HTERT RPE-1 (cell line): Measurements from ENCODE around the gene CBFA2T3.
"Not testable (repeated sequence)": the region's sequence is repeated elsewhere in the genome, so short reads cannot be mapped to it uniquely, and the experiment has no call there.

Experiments used
- in situ Hi-C: fragments of 300-500 bp; cut with MboI; formaldehyde crosslinking; loops from 4 replicates; pipeline ENCODE4 v1.14.3; 2020; ENCODE audit warnings: low sequenced_read_pairs

The CBFA2T3 gene

GRCh38 chr16:88977018-88977811 is at the start of gene CBFA2T3:
Gene CBFA2T3 (minus strand): TSS chr16:88977207. CDS start chr16:88976807, 400 bp downstream.
- in situ Hi-C loops, result no loop called here

DNA sequence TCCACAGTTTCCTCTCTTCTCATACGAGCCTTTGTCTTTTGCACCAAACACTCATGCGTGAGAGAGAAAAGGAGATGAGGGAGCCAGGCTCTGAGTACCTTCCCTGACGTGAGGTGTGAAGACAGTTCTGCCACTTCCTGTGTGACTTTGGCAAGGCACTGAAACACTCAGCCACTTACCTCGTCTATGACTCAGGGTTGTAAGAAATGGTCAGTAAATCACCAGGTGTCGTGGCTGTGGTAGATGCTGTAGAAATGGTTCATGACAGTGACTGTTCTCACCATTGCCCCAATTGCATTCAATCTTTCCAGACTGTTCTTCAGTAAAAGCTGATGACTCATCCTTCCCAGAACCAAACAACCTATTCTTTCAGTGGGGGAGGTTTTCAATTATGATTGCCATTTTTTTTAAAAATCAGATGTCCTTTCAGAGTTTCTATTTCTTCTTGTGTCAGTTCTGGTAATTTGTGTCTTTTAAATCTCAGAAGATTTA is 49.2 kb upstream of the CBFA2T3 start:
- in situ Hi-C loops, result no loop called here

- in situ Hi-C loops, result no loop called here
Observed at GRCh38 chr16:89025636-89026035, 48.6 kb upstream of the CBFA2T3 start.

DNA sequence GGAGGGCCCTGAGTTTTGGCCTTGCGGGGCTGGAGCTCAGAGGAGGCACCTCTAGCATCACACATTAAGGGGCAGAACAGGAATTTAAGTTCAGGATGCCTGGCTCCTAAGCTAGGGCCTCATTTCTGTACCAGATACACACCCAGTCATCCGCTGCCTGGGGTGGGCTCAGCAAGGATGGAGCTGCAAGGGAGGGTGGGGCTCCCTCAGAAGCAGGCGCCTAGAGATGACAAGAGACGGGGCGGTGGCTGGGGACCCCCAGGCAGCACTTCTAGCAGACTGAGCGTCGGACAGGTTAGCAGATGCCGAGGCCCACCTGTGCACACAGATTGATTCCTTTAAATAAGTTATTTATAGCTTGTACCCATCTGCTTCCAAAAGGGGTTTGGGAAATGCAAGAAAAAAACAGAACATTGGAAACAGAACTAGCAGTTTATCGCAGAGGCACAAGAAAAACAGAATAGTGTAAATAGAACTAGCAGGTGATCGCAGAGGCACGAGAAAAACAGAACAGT is 47.6 kb upstream of the CBFA2T3 start:
- in situ Hi-C loops, result no loop called here

GRCh38 chr16:89023621-89024511 is 46.9 kb upstream of the CBFA2T3 start:
- in situ Hi-C loops, result no loop called here

- in situ Hi-C loops, result no loop called here
Observed at GRCh38 chr16:89023151-89023551, 46.1 kb upstream of the CBFA2T3 start.

DNA sequence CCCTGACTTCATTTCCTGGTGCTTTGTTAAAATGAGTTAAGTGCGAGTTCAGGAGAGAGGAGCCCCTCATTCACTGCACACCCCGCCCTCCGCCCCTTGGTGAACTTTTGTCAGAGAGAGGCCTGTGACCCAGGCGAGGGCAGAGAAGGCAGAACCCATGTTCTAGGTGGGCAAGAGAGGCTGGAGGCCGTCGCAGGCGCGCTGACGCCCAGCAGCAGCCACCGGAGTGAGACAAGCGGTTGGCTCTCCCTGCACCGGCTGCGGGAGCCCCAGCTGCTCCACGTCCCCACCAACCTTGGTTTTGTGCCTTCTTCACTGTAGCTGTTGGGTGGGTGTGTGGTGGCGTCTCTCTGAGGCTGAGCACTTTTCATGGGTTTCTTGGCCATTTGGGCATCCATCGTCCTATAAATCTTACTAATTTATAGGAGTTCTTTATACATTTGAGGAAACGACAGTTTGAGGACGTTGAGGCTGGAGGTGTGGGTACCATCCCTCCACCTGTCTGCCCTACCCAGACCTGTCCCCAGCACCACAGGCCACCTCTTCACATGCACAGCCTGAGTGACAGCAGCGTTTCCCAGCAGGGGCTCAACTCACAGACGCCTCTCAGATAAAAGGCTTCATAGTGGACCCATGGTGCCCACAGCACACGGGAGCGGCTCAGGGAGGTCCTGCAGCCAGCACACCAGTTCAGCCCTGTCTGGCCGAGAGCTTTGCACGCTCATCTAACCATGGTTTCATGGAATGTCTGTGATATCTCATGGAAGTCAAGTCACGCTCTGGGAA is 45.2 kb upstream of the CBFA2T3 start:
- in situ Hi-C loops, result no loop called here

DNA sequence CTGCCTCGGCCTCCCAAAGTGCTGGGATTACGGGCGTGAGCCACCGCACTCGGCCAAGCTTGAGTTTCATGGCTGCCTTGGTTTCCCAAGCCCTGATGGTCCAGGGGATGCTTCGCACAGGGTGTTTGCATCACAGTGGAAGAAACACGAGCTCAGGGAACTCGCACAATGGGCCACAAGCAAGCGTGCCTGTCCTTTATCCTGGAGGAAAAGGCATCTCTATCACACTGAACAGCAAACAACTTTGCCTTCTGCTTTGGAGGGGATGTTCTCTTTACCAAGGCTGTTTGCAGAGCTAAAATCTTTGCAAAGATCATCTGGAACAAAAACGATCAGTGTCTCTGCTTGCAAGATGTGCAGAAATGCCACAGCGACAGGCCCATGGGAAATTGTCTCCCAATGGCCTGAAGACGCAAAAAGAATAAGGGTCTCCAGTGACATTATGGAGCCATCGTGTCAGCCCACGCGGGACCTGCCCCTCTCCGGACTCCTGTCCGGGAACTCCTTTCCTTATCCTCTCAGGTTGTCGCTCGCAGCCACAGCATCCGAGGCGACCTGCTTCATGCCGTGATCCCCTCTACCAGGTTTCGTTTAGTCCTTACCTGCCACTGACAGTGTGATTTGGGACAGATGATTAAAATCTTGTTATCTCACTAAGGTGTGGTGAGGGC is 44.1 kb upstream of the CBFA2T3 start:
- in situ Hi-C loops, result no loop called here

DNA sequence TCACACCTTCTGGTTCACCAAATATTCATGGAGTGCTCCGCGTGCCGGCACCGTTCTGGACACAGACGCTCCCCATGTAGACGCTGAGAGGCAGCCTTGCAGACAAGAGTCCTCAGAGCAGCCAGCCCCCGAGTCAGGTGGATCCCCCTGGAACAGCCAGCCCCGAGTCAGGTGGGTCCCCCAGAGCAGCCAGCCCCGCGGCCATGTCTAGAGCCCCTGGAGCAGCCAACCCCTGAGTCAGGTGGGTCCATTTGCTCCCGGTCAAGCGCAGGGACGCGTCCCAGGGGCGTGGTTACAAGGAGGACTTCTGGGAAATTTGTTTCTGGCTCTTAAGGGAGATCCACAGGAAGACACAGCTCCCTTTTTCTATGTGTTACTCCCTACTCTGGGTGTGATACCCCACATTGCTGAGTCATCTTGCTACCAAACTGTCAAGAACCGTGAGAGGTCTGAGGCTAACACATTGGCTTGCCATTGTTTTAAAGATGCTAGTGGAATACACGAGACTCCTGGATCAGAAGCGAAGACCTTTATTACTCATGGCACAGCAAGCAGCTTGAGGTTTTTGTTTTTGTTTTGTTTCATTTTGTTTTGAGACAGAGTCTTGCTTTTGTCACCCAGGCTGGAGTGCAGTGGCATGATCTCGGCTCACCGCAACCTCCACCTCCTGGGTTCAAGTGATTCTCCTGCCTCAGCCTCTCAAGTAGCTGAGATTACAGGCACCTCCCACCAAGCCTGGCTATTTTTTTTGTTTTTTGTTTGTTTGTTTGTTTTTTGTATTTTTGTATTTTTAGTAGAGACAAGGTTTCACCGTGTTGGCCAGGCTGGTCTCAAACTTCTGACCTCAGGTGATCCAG is 43.3 kb upstream of the CBFA2T3 start:
- in situ Hi-C loops, result no loop called here

DNA sequence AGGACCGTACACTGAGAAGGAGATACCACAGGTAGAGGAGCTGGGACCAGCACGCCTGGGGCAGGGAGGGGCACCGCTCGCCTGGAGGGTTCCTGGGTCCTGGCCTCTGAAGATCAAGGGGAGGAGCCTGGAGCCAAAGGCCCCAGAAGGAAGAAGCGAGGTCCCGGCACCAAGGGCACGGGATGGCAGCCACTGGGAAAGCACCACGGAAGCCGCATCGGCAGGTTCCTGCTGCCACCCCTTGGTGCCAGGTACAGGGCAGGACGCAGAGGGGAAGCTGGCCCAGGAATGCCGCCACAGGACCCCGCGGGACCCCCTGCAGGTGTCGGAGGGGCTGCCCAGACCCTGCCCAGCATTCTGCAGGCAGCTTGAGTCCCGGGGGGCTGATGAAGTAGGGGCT is 42.5 kb upstream of the CBFA2T3 start:
- in situ Hi-C loops, result no loop called here

- in situ Hi-C loops, result no loop called here
Observed at GRCh38 chr16:89018282-89019158, 41.5 kb upstream of the CBFA2T3 start.

DNA sequence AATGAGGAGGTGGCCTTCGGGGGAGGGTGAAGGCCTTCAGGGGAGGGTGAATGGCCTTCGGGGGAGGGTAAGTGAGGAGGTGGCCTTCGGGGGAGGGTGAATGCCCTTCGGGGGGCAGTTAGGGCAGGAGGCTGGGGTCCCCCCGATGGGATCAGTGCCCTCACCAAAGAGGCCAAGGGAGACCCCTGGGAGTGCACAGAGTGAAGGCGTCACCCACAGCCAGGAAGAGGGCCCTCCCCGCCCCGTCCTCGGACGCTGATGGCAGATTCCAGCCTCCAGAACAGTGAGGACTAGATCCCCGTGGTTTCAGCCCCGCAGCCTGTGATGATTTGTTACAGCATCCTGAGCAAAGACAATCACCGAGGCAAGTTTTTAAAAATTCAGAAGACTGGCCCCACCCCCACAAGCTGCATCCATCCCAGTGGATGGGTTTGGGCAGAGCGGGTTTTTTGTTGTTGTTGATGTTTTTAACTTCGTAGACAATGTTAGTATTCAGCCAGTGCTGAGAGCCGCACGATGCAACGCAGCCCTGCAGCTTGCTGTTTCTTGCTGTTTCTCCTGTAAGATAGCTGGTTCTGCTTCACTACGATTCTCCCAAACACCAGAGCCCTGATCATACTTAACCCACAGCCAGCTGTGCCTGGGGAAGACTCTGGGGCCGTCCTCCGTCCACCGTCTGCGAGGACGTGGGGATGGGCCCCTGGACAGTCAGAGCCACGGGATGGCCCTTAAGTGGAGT is 40.7 kb upstream of the CBFA2T3 start:
- in situ Hi-C loops, result no loop called here

DNA sequence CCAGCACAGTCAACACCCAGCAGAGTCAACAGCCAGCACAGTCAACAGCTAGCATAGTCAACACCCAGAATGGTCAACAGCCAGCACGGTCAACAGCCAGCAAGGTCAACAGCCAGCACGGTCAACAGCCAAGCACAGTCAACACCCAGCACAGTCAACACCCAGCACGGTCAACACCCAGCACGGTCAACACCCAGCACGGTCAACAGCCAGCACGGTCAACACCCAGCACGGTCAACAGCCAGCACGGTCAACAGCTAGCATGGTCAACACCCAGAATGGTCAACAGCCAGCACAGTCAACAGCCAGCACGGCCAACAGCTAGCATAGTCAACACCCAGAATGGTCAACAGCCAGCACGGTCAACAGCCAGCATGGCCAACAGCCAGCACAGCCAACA is 39.6 kb upstream of the CBFA2T3 start:
- in situ Hi-C loops, result not testable (repeated sequence)

GRCh38 chr16:89015271-89015859 is 38.4 kb upstream of the CBFA2T3 start:
- in situ Hi-C loops, result no loop called here

- in situ Hi-C loops, result no loop called here
Observed at GRCh38 chr16:89014403-89015230, 37.6 kb upstream of the CBFA2T3 start.

DNA sequence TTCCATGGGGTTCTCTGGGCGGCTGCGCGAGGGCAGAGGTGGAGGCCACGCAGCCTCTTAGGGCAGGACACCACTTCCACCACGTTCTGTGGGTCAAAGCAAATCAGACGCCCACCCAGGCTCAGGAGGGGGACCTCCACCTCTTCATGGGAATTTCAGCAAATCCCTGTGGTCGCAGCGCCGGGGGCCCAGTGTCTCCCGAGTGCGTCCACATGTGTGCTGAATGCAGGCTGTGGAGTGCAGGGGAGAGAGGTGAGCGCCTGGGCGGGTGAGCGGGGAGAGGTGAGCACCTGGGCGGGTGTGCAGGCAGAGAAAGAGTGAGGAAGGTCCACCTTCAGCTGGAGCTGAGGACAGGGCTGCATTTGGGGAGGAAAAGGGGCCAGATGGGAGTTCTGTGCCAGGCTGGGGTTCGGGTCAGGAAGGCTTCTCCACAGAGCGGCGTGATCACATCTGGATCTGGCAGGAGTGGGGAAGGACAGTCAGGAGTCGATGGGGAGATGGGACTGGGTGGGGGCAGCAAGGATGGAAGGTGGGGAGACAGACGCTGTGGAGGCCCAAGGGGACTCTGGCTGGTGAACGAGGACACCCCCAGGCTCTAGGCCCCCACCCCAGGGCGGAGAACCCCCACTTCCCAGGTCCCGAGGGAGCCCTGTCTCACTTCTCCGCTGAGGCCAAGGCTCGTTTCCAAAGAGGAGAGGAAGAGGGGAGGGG is 36.8 kb upstream of the CBFA2T3 start:
- in situ Hi-C loops, result no loop called here
